ENCODE measurements around the gene NTM. TPM values are rescaled to one million over a fixed set of nuclear protein-coding genes. Genes with fewer than 3 reads are reported as not detected.

The NTM gene
- polyA plus RNA-seq, 2 donors = 0.24 to 1.1 TPM

DNA sequence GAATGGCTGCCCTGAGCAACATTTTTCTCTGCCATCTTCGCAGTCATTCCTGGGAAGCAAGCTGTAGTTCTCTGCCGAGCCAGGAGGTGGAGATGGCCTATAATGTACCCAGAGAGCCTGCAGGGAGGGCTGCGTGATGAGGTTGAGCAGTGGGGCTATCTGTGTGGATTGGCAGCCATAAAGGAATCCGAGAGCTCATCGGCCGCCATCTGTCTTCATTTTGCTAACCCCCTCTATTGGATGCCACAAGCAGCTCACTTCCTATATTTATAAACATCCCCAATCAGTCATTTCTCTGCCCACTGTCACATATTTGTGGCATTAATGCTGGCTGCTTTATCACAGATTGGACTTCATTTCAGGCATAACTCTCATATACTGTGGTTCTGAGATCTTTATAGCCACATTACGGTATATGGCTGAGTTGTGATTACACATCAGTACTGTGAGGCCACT is 209.5 kb downstream of the NTM start:
- H3K27ac ChIP-seq (ENCODE audit: low read depth in 2 of 2, low read length in 1 of 2) = no peak overlapping the region
- H3K4me1 ChIP-seq (ENCODE audit: control insufficient read depth in 2 of 2, insufficient read depth in 2 of 2, low read length in 1 of 2) = no peaks in the 10 kb centered on the region
- H3K36me3 ChIP-seq (ENCODE audit: control insufficient read depth in 2 of 2, insufficient read depth in 2 of 2, low read length in 1 of 2) = no peaks in the 10 kb centered on the region
- 53 to 57% methylated on average over 7 of the region's 7 CpGs for WGBS, 2 donors
- no peak overlapping the region for H3K4me3 ChIP-seq (ENCODE audit: low read depth in 1 of 2, low read length in 2 of 2)
- H3K27me3 ChIP-seq (ENCODE audit: control insufficient read depth in 1 of 2, insufficient read depth in 2 of 2, low read length in 2 of 2) = no peaks in the 10 kb centered on the region
- no peaks in the 10 kb centered on the region for H3K9me3 ChIP-seq (ENCODE audit: control insufficient read depth in 2 of 2, insufficient read depth in 1 of 2, low read depth in 1 of 2, low read length in 1 of 2)

- H3K4me3 ChIP-seq (ENCODE audit: low read depth in 1 of 2, low read length in 2 of 2) = no peak overlapping the region
- H3K36me3 ChIP-seq (ENCODE audit: control insufficient read depth in 2 of 2, insufficient read depth in 2 of 2, low read length in 1 of 2) = no peaks in the 10 kb centered on the region
- no peaks in the 10 kb centered on the region for H3K4me1 ChIP-seq (ENCODE audit: control insufficient read depth in 2 of 2, insufficient read depth in 2 of 2, low read length in 1 of 2)
- H3K27me3 ChIP-seq (ENCODE audit: control insufficient read depth in 1 of 2, insufficient read depth in 2 of 2, low read length in 2 of 2) = no peaks in the 10 kb centered on the region
- no peak overlapping the region for H3K27ac ChIP-seq (ENCODE audit: low read depth in 2 of 2, low read length in 1 of 2)
- 81 to 83% methylated on average over 4 of the region's 4 CpGs for WGBS, 2 donors
- H3K9me3 ChIP-seq (ENCODE audit: control insufficient read depth in 2 of 2, insufficient read depth in 1 of 2, low read depth in 1 of 2, low read length in 1 of 2) = no peaks in the 10 kb centered on the region
Observed at GRCh38 chr11:131580476-131580875, 210.1 kb downstream of the NTM start.

DNA sequence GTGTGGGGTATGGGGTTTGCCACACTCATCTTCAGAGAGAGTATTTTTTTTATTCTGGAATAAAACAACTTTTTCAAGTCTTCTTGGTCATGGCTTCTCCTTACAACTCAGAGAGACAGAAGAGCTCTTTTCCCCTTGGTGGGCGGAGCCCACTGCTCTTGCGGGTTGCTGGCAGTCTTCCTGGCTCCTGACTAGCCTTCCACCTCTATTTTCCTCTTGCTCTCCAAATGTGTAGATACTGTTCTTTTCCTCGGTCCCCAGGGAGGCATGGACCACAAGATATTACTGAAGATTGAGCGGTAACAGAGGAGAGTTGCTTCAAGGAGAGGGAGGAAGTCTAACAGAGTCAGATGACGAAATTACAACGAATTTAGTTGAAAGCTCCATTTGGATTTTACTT is 210.6 kb downstream of the NTM start:
- H3K9me3 ChIP-seq (ENCODE audit: control insufficient read depth in 2 of 2, insufficient read depth in 1 of 2, low read depth in 1 of 2, low read length in 1 of 2) = no peaks in the 10 kb centered on the region
- H3K4me3 ChIP-seq (ENCODE audit: low read depth in 1 of 2, low read length in 2 of 2) = no peak overlapping the region
- H3K27me3 ChIP-seq (ENCODE audit: control insufficient read depth in 1 of 2, insufficient read depth in 2 of 2, low read length in 2 of 2) = no peaks in the 10 kb centered on the region
- no peaks in the 10 kb centered on the region for H3K4me1 ChIP-seq (ENCODE audit: control insufficient read depth in 2 of 2, insufficient read depth in 2 of 2, low read length in 1 of 2)
- H3K36me3 ChIP-seq (ENCODE audit: control insufficient read depth in 2 of 2, insufficient read depth in 2 of 2, low read length in 1 of 2) = no peaks in the 10 kb centered on the region
- WGBS, 2 donors = 71 to 76% methylated on average over 6 of the region's 6 CpGs
- H3K27ac ChIP-seq (ENCODE audit: low read depth in 2 of 2, low read length in 1 of 2) = no peak overlapping the region

DNA sequence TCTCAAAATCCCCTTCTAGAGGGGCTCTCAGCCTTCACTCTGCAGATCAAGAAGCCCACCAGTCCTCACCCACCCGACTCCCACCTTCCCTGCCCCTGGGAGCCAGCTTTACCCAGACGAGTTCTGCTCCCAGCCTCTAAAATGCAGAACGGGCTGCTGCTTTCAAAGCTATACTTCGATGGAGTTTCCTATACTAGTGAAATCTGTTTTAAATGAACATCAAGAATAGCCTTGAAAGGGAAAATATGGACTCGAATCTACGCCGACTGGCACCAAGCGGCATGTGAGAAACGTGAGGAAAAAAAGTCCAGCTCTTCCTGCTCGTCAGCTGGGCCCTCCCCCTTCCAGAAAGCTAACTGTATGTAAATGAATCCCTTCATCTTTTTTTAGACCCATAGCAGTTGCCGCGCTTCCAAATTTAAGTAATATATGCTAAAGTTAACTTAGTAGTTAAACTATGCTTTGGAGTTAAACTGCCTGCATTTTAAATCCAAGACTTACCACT is 211.7 kb downstream of the NTM start:
- 76 to 81% methylated on average over 12 of the region's 12 CpGs for WGBS, 2 donors
- no peaks in the 10 kb centered on the region for H3K27me3 ChIP-seq (ENCODE audit: control insufficient read depth in 1 of 2, insufficient read depth in 2 of 2, low read length in 2 of 2)

DNA sequence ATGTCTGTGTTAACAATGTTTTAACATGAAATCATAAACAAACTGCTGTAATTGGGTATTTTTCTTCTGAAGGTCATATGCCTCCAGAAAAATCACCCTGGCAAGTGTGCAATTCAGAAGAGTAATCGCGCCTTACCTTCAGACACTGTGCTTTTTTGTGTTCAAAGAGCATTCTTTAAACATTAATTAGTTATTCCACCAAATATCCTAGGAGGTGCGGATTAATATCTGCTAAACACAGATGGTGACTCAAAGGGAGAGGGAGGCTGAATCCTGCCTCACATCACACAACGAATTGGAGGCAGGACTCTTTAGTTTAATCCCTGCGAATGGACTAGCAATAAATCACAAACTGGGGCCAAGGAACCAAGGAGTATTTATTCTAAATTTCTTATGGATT is 213.0 kb downstream of the NTM start:
- H3K4me3 ChIP-seq (ENCODE audit: low read depth in 1 of 2, low read length in 2 of 2) = no peak overlapping the region
- H3K27me3 ChIP-seq (ENCODE audit: control insufficient read depth in 1 of 2, insufficient read depth in 2 of 2, low read length in 2 of 2) = no peaks in the 10 kb centered on the region
- peaks cover 0 to 3% of the 10 kb centered on the region in 2 donors for H3K9me3 ChIP-seq (ENCODE audit: control insufficient read depth in 2 of 2, insufficient read depth in 1 of 2, low read depth in 1 of 2, low read length in 1 of 2)
- H3K36me3 ChIP-seq (ENCODE audit: control insufficient read depth in 2 of 2, insufficient read depth in 2 of 2, low read length in 1 of 2) = no peaks in the 10 kb centered on the region
- WGBS, 2 donors = 65 to 78% methylated on average over 5 of the region's 5 CpGs
- H3K4me1 ChIP-seq (ENCODE audit: control insufficient read depth in 2 of 2, insufficient read depth in 2 of 2, low read length in 1 of 2) = no peaks in the 10 kb centered on the region
- H3K27ac ChIP-seq (ENCODE audit: low read depth in 2 of 2, low read length in 1 of 2) = no peak overlapping the region

More for the DNA sequence above, 211.7 kb downstream of the NTM start:
- H3K27ac ChIP-seq (ENCODE audit: low read depth in 2 of 2, low read length in 1 of 2) = no peak overlapping the region
- no peaks in the 10 kb centered on the region for H3K4me1 ChIP-seq (ENCODE audit: control insufficient read depth in 2 of 2, insufficient read depth in 2 of 2, low read length in 1 of 2)
- no peaks in the 10 kb centered on the region for H3K36me3 ChIP-seq (ENCODE audit: control insufficient read depth in 2 of 2, insufficient read depth in 2 of 2, low read length in 1 of 2)
- no peaks in the 10 kb centered on the region for H3K9me3 ChIP-seq (ENCODE audit: control insufficient read depth in 2 of 2, insufficient read depth in 1 of 2, low read depth in 1 of 2, low read length in 1 of 2)
- no peak overlapping the region for H3K4me3 ChIP-seq (ENCODE audit: low read depth in 1 of 2, low read length in 2 of 2)

DNA sequence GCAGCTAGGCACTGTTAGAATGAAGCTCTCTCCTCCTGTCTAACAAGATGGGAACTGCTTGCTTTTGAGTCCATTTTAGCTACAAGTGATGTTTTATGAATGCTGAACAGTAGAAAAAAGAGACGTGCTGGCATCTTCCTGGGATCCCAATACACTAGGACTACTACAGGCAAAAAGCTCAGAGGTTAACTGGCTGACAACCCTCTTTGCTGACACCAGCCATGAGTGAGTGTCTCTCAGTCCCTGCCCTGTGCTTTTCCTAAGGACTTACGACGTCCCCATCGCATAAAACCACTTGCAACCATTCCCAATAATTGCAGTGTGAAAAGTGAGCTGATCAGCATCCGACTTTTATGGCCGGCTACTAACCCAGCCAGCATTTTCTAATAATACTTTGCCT is 213.5 kb downstream of the NTM start:
- Histone ChIP-seq H3K9me3 (ENCODE audit: control insufficient read depth in 2 of 2, insufficient read depth in 1 of 2, low read depth in 1 of 2, low read length in 1 of 2) (peaks cover 0 to 3% of the 10 kb centered on the region in 2 donors), H3K36me3 (ENCODE audit: control insufficient read depth in 2 of 2, insufficient read depth in 2 of 2, low read length in 1 of 2) (no peaks in the 10 kb centered on the region), H3K27me3 (ENCODE audit: control insufficient read depth in 1 of 2, insufficient read depth in 2 of 2, low read length in 2 of 2) (no peaks in the 10 kb centered on the region), H3K4me3 (ENCODE audit: low read depth in 1 of 2, low read length in 2 of 2) (no peak overlapping the region), H3K27ac (ENCODE audit: low read depth in 2 of 2, low read length in 1 of 2) (no peak overlapping the region), H3K4me1 (ENCODE audit: control insufficient read depth in 2 of 2, insufficient read depth in 2 of 2, low read length in 1 of 2) (no peaks in the 10 kb centered on the region)
- whole genome bisulfite sequencing, 2 donors = 81 to 89% methylated on average over 6 of the region's 6 CpGs

DNA sequence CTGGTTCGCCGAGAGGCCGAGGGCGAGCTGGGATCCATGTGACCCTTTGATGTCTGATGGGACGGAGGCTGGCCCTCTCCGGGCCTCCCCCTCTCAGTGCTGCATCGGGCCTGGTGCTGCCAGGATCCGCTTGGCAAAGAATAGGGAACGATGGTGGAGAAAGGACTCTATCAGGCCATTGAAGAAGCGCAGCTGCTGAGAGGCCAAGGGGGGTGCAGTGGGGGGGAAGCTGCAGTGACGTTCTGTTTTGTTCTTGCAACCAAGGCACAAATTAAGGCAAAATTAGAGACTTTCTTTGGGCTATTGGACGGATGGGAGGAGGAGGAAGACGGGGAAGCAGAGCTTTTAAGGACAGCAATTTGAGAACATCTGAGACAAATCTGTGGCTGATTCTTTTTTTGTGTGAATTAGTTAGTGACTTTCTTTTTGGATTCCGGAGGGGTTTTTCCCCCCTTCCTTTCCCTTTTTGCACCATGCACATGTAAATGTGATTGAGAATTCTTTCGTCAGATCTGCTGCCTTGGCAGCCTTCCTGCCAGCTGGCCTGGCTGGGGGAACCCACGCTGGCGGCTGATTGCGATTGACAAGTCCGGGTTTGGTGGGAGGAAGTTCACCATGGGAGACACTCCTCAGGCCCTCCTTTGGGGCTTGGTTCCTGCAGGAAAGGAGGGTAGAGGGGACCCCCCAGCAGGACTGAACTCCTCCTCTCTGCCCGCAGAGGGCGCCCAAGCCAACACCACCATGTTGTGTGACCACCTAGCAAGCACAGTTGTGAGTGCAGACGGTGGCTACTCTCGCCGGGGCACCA is 214.6 kb downstream of the NTM start:
- WGBS, 2 donors = 66 to 70% methylated on average over 24 of the region's 24 CpGs
- Histone ChIP-seq H3K36me3 (ENCODE audit: control insufficient read depth in 2 of 2, insufficient read depth in 2 of 2, low read length in 1 of 2) (no peaks in the 10 kb centered on the region), H3K27ac (ENCODE audit: low read depth in 2 of 2, low read length in 1 of 2) (no peak overlapping the region), H3K9me3 (ENCODE audit: control insufficient read depth in 2 of 2, insufficient read depth in 1 of 2, low read depth in 1 of 2, low read length in 1 of 2) (peaks cover 0 to 3% of the 10 kb centered on the region in 2 donors), H3K4me1 (ENCODE audit: control insufficient read depth in 2 of 2, insufficient read depth in 2 of 2, low read length in 1 of 2) (no peaks in the 10 kb centered on the region), H3K4me3 (ENCODE audit: low read depth in 1 of 2, low read length in 2 of 2) (no peak overlapping the region), H3K27me3 (ENCODE audit: control insufficient read depth in 1 of 2, insufficient read depth in 2 of 2, low read length in 2 of 2) (no peaks in the 10 kb centered on the region)

GRCh38 chr11:131588057-131588456 is 217.6 kb downstream of the NTM start:
- Histone ChIP-seq H3K4me3 (ENCODE audit: low read depth in 1 of 2, low read length in 2 of 2) (no peak overlapping the region), H3K27ac (ENCODE audit: low read depth in 2 of 2, low read length in 1 of 2) (no peak overlapping the region), H3K9me3 (ENCODE audit: control insufficient read depth in 2 of 2, insufficient read depth in 1 of 2, low read depth in 1 of 2, low read length in 1 of 2) (peaks cover 0 to 3% of the 10 kb centered on the region in 2 donors), H3K4me1 (ENCODE audit: control insufficient read depth in 2 of 2, insufficient read depth in 2 of 2, low read length in 1 of 2) (no peaks in the 10 kb centered on the region), H3K27me3 (ENCODE audit: control insufficient read depth in 1 of 2, insufficient read depth in 2 of 2, low read length in 2 of 2) (no peaks in the 10 kb centered on the region), H3K36me3 (ENCODE audit: control insufficient read depth in 2 of 2, insufficient read depth in 2 of 2, low read length in 1 of 2) (no peaks in the 10 kb centered on the region)
- 66 to 77% methylated on average over 3 of the region's 3 CpGs for WGBS, 2 donors

GRCh38 chr11:131591051-131591461 is 220.6 kb downstream of the NTM start:
- H3K36me3 ChIP-seq (ENCODE audit: control insufficient read depth in 2 of 2, insufficient read depth in 2 of 2, low read length in 1 of 2) = no peaks in the 10 kb centered on the region
- H3K4me1 ChIP-seq (ENCODE audit: control insufficient read depth in 2 of 2, insufficient read depth in 2 of 2, low read length in 1 of 2) = no peaks in the 10 kb centered on the region
- H3K27me3 ChIP-seq (ENCODE audit: control insufficient read depth in 1 of 2, insufficient read depth in 2 of 2, low read length in 2 of 2) = no peaks in the 10 kb centered on the region
- H3K27ac ChIP-seq (ENCODE audit: low read depth in 2 of 2, low read length in 1 of 2) = no peak overlapping the region
- peaks cover 0 to 3% of the 10 kb centered on the region in 2 donors for H3K9me3 ChIP-seq (ENCODE audit: control insufficient read depth in 2 of 2, insufficient read depth in 1 of 2, low read depth in 1 of 2, low read length in 1 of 2)
- H3K4me3 ChIP-seq (ENCODE audit: low read depth in 1 of 2, low read length in 2 of 2) = no peak overlapping the region
- 57% methylated on average over 7 of the region's 7 CpGs for WGBS, 2 donors

DNA sequence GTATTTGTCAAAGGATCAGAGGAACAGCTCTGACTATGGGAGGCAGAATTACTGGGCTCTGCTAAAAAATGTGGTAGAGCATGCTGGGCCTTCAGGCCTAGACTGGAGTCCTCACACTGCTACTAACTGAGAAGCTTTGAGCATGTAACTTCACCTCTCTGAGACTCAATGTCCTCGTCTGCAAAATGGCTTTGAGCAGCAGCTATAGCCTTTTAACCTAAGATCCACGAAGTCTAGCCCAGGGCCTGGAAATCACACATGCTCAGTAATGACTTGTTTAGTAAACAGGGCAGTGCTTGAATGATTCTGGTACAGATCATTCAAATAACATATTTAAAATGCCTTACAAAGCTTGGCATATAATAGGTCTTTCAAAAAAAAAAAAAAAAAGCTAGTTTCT is 221.7 kb downstream of the NTM start:
- Histone ChIP-seq H3K4me1 (ENCODE audit: control insufficient read depth in 2 of 2, insufficient read depth in 2 of 2, low read length in 1 of 2) (no peaks in the 10 kb centered on the region), H3K27ac (ENCODE audit: low read depth in 2 of 2, low read length in 1 of 2) (no peak overlapping the region), H3K36me3 (ENCODE audit: control insufficient read depth in 2 of 2, insufficient read depth in 2 of 2, low read length in 1 of 2) (no peaks in the 10 kb centered on the region), H3K9me3 (ENCODE audit: control insufficient read depth in 2 of 2, insufficient read depth in 1 of 2, low read depth in 1 of 2, low read length in 1 of 2) (peaks cover 0 to 3% of the 10 kb centered on the region in 2 donors), H3K27me3 (ENCODE audit: control insufficient read depth in 1 of 2, insufficient read depth in 2 of 2, low read length in 2 of 2) (no peaks in the 10 kb centered on the region), H3K4me3 (ENCODE audit: low read depth in 1 of 2, low read length in 2 of 2) (no peak overlapping the region)
- 60 to 64% methylated on average over 2 of the region's 2 CpGs for WGBS, 2 donors
